Endothelial cell (in vitro differentiated cells): ENCODE results near the gene MAZ. TPM values are rescaled to one million over a fixed set of nuclear protein-coding genes. Genes with fewer than 3 reads are reported as not detected.

ENCODE experiments used
- DNase-seq: peaks from one replicate; pipeline ENCODE4 v3.0.0; 2021; ENCODE audit warnings: low spot score
- H3K27ac Mint-ChIP-seq: one replicate; pipeline ENCODE4 v1.8.0; 2021; ENCODE audit warnings: mixed read lengths, inconsistent platforms; ENCODE audit not compliant: unreplicated experiment
- H3K27me3 Mint-ChIP-seq: one replicate; pipeline ENCODE4 v1.8.0; 2021; ENCODE audit warnings: mild to moderate bottlenecking, moderate library complexity, mixed read lengths, inconsistent platforms; ENCODE audit not compliant: unreplicated experiment
- H3K36me3 Mint-ChIP-seq: one replicate; pipeline ENCODE4 v1.8.0; 2021; ENCODE audit warnings: mild to moderate bottlenecking, low read depth, mixed read lengths, inconsistent platforms; ENCODE audit not compliant: unreplicated experiment
- H3K4me1 Mint-ChIP-seq: one replicate; pipeline ENCODE4 v1.8.0; 2021; ENCODE audit warnings: mild to moderate bottlenecking, mixed read lengths, inconsistent platforms; ENCODE audit not compliant: unreplicated experiment
- H3K4me3 Mint-ChIP-seq: one replicate; pipeline ENCODE4 v1.8.0; 2021; ENCODE audit warnings: mild to moderate bottlenecking, mixed read lengths, inconsistent platforms; ENCODE audit not compliant: unreplicated experiment
- H3K9me3 Mint-ChIP-seq: one replicate; pipeline ENCODE4 v1.8.0; 2021; ENCODE audit warnings: mixed read lengths, inconsistent platforms; ENCODE audit not compliant: unreplicated experiment
- CTCF ChIP-seq: fragments of 200-600 bp; sonication (generic); IDR thresholded peaks from one replicate; pipeline ENCODE4 v1.5.0; 2021; ENCODE audit warnings: antibody characterized with exemption; ENCODE audit not compliant: unreplicated experiment
- total RNA-seq: library from RNA; stranded (reverse); fragmentation: NEBNext Ultra II Directional; extraction: Animal tissue kit (Norgen Biotek cat#: 25700); gene quantifications from one replicate; pipeline ENCODE4 v1.2.1, GENCODE V29; 2021; ENCODE audit not compliant: unreplicated experiment

The MAZ gene
- total RNA-seq, 1 donor from 2014 or later, result 407 TPM

- no peak overlapping the region for H3K27ac Mint-ChIP-seq
Measured at GRCh38 chr16:29854520-29855100, 48.3 kb downstream of the MAZ start.

GRCh38 chr16:29857133-29857760 lies 50.9 kb downstream of the MAZ start:
- Mint-ChIP-seq H3K27me3 (peaks cover 10% of the 10 kb centered on the region), H3K4me3 (no peak overlapping the region), H3K9me3 (no peaks in the 10 kb centered on the region), H3K36me3 (peaks cover 11% of the 10 kb centered on the region), H3K27ac (no peak overlapping the region), H3K4me1 (peaks cover 13% of the 10 kb centered on the region)
- no peak for TF ChIP-seq CTCF
- no peak for DNase-seq

More at GRCh38 chr16:29854520-29855100, 48.3 kb downstream of the MAZ start:
- no peaks in the 10 kb centered on the region for H3K9me3 Mint-ChIP-seq
- DNase-seq, result no peak
- peaks cover 4% of the 10 kb centered on the region for H3K36me3 Mint-ChIP-seq
- TF ChIP-seq CTCF, result no peak
- H3K4me1 Mint-ChIP-seq, result peaks cover 2% of the 10 kb centered on the region
- H3K4me3 Mint-ChIP-seq, result no peak overlapping the region
- peaks cover 9% of the 10 kb centered on the region for H3K27me3 Mint-ChIP-seq

DNA sequence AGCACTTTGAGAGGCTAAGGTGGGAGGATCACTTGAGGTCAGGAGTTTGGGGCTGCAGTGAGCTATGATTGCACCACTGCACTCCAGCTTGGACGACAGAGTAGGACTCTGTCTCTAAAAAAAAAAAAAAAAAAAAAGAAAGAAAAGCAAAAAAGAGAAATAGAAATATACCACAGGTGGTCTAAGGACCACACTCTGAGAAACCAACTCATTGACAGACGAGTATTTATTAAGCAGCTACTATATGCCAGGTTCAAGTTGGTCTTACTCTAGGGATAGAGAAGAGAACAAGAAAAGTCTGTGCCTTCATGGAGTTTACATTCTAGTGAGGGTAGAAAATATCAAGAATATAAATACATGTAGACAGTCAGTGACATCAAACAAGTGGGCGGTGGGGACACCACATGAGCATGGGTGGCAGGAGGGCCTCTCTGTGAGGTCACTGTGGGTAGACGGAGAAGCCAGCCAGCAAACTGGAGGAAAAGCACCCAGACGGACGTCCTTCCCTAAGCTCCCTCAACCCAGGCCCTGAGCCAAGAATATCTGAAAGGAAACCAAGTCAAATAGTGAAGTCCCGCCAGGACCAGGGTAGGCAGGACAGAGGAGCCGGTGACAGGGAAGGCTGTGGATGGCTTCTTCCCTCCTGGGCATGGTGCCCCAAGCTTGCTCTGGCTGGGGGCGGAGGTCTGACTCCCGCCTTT lies 52.0 kb downstream of the MAZ start:
- peaks cover 11% of the 10 kb centered on the region for H3K36me3 Mint-ChIP-seq
- DNase-seq, result no peak
- H3K4me1 Mint-ChIP-seq, result peaks cover 16% of the 10 kb centered on the region
- no peak overlapping the region for H3K27ac Mint-ChIP-seq
- H3K9me3 Mint-ChIP-seq, result no peaks in the 10 kb centered on the region
- peak overlapping the region; percentile 43 for H3K4me3 Mint-ChIP-seq
- H3K27me3 Mint-ChIP-seq, result peaks cover 12% of the 10 kb centered on the region
- no peak for TF ChIP-seq CTCF

DNA sequence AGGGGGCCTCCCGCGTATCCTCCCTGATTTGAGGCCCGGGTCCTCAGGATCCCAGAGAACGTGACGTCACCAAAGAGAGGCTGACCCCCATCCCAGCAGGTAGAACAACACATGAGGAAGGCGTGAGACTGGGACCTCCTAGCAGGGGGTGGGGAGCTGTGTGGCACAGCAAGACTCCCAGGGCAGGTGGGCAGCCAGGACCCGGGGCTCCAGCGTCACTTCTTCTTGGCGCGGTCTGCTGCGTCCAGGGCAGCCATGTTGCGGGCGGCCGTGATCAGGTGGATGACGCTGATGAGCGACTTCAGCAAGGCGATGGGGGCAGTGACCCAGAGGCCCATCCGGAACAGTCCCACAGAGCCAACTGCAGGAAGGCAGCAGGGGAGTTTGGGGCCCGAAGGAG lies 52.6 kb downstream of the MAZ start:
- Mint-ChIP-seq H3K9me3 (no peaks in the 10 kb centered on the region), H3K27ac (no peak overlapping the region), H3K4me3 (no peak overlapping the region), H3K4me1 (peaks cover 16% of the 10 kb centered on the region), H3K36me3 (peaks cover 11% of the 10 kb centered on the region), H3K27me3 (peaks cover 12% of the 10 kb centered on the region)
- no peak for DNase-seq
- TF ChIP-seq CTCF, result no peak

GRCh38 chr16:29860218-29860617 lies 53.9 kb downstream of the MAZ start:
- peaks cover 13% of the 10 kb centered on the region for H3K27me3 Mint-ChIP-seq
- H3K27ac Mint-ChIP-seq, result no peak overlapping the region
- H3K36me3 Mint-ChIP-seq, result peaks cover 11% of the 10 kb centered on the region
- no peaks in the 10 kb centered on the region for H3K9me3 Mint-ChIP-seq
- TF ChIP-seq CTCF, result no peak
- H3K4me1 Mint-ChIP-seq, result peaks cover 16% of the 10 kb centered on the region
- H3K4me3 Mint-ChIP-seq, result no peak overlapping the region
- no peak for DNase-seq
